WTC11 (cell line): ENCODE data around the gene FOXK1. TPM values are rescaled to one million over a fixed set of nuclear protein-coding genes. Genes with fewer than 3 reads are reported as not detected.

Experiments used
- ATAC-seq: fragments of 200-7000 bp; cut with Tn5 transposase; 2 replicates; pipeline ENCODE4 v1.10.0; 2021; ENCODE audit warnings: mild to moderate bottlenecking, moderate library complexity
- CTCF ChIA-PET: fragments of 300-600 bp; sonication (Branson Sonifier 250); formaldehyde crosslinking; loops from one replicate; lab custom pipeline; 2021; ENCODE audit warnings: antibody characterized with exemption; lab: Charles Lee
- POLR2A ChIA-PET: fragments of 350-600 bp; sonication (Branson Sonifier 250); formaldehyde crosslinking; loops from one replicate; lab custom pipeline; 2021; ENCODE audit warnings: antibody characterized with exemption; lab: Charles Lee
- DNase-seq: peaks from one replicate; pipeline ENCODE4 v3.0.0; 2021; ENCODE audit warnings: low spot score
- H3K27ac Mint-ChIP-seq: 2 replicates; pipeline ENCODE4 v1.8.0; 2021; ENCODE audit warnings: mixed read lengths
- H3K27me3 Mint-ChIP-seq: 2 replicates; pipeline ENCODE4 v1.8.0; 2021; ENCODE audit warnings: low read depth, mild to moderate bottlenecking, moderate library complexity, mixed read lengths
- H3K36me3 Mint-ChIP-seq: 2 replicates; pipeline ENCODE4 v1.8.0; 2021; ENCODE audit warnings: mixed read lengths
- H3K4me1 Mint-ChIP-seq: 2 replicates; pipeline ENCODE4 v1.8.0; 2022; ENCODE audit warnings: mixed read lengths
- H3K4me3 Mint-ChIP-seq: 2 replicates; pipeline ENCODE4 v1.8.0; 2021; ENCODE audit warnings: mild to moderate bottlenecking, moderate library complexity, mixed read lengths
- H3K9me3 Mint-ChIP-seq: 2 replicates; pipeline ENCODE4 v1.8.0; 2021; ENCODE audit warnings: mixed read lengths
- ARID4B ChIP-seq: sonication (generic); formaldehyde crosslinking; IDR thresholded peaks from 2 replicates; pipeline ENCODE4 v1.8.0; 2023; ENCODE audit warnings: missing genetic modification reagents, mild to moderate bottlenecking, borderline replicate concordance
- ATF1 ChIP-seq: sonication (generic); formaldehyde crosslinking; IDR thresholded peaks from 2 replicates; pipeline ENCODE4 v1.8.1; 2023; ENCODE audit warnings: mild to moderate bottlenecking, moderate library complexity, missing genetic modification reagents
- CREB1 ChIP-seq: sonication (generic); formaldehyde crosslinking; IDR thresholded peaks from 2 replicates; pipeline ENCODE4 v1.8.0; 2023; ENCODE audit warnings: mild to moderate bottlenecking, missing genetic modification reagents
- CREM ChIP-seq: sonication (generic); formaldehyde crosslinking; IDR thresholded peaks from 2 replicates; pipeline ENCODE4 v1.8.1; 2022; ENCODE audit warnings: mild to moderate bottlenecking, missing genetic modification reagents, moderate library complexity
- FOXP1 ChIP-seq: sonication (generic); formaldehyde crosslinking; IDR thresholded peaks from 2 replicates; pipeline ENCODE4 v1.8.0; 2022; ENCODE audit warnings: missing genetic modification reagents, mild to moderate bottlenecking, moderate library complexity, borderline replicate concordance
- IRF1 ChIP-seq: sonication (generic); formaldehyde crosslinking; IDR thresholded peaks from 2 replicates; pipeline ENCODE4 v1.8.0; 2023; ENCODE audit warnings: missing genetic modification reagents
- MAX ChIP-seq: sonication (generic); formaldehyde crosslinking; IDR thresholded peaks from 2 replicates; pipeline ENCODE4 v1.8.0; 2022; ENCODE audit warnings: mild to moderate bottlenecking, missing genetic modification reagents
- NR2C2 ChIP-seq: sonication (generic); formaldehyde crosslinking; IDR thresholded peaks from 2 replicates; pipeline ENCODE4 v1.8.0; 2022; ENCODE audit warnings: mild to moderate bottlenecking, missing genetic modification reagents
- RELA ChIP-seq: sonication (generic); formaldehyde crosslinking; IDR thresholded peaks from 2 replicates; pipeline ENCODE4 v1.8.1; 2022; ENCODE audit warnings: missing genetic modification reagents, mild to moderate bottlenecking, borderline replicate concordance
- TP53 ChIP-seq: sonication (generic); formaldehyde crosslinking; IDR thresholded peaks from 2 replicates; pipeline ENCODE4 v1.8.1; 2023; ENCODE audit warnings: mild to moderate bottlenecking, missing genetic modification reagents
- ZBTB21 ChIP-seq: sonication (generic); formaldehyde crosslinking; IDR thresholded peaks from 2 replicates; pipeline ENCODE4 v1.8.1; 2023; ENCODE audit warnings: mild to moderate bottlenecking, missing genetic modification reagents, borderline replicate concordance
- ZNF121 ChIP-seq: sonication (generic); formaldehyde crosslinking; IDR thresholded peaks from 2 replicates; pipeline ENCODE4 v1.8.0; 2023; ENCODE audit warnings: missing genetic modification reagents
- ZNF512 ChIP-seq: sonication (generic); formaldehyde crosslinking; IDR thresholded peaks from 2 replicates; pipeline ENCODE4 v1.8.1; 2022; ENCODE audit warnings: missing genetic modification reagents, borderline replicate concordance
- ZNF671 ChIP-seq: fragments of 250-450 bp; sonication (Bioruptor Pico); IDR thresholded peaks from 2 replicates; pipeline ENCODE4 v1.8.0; 2021; ENCODE audit warnings: mild to moderate bottlenecking
- total RNA-seq: library from RNA; stranded (reverse); gene quantifications from 3 replicates; pipeline ENCODE4 v1.2.3, GENCODE V29; 2021
- TF ChIP-seq, protein P1 (sequence below): sonication (generic); formaldehyde crosslinking; IDR thresholded peaks from 2 replicates; pipeline ENCODE4 v1.8.1; 2022; ENCODE audit warnings: mild to moderate bottlenecking, missing genetic modification reagents, moderate library complexity, borderline replicate concordance
- TF ChIP-seq, protein P2 (sequence below): fragments of 250-450 bp; sonication (Bioruptor Pico); IDR thresholded peaks from 2 replicates; pipeline ENCODE4 v1.8.0; 2021; ENCODE audit warnings: mild to moderate bottlenecking
- TF ChIP-seq, protein P3 (sequence below): fragments of 250-450 bp; sonication (Bioruptor Pico); IDR thresholded peaks from 2 replicates; pipeline ENCODE4 v1.9.0; 2021; ENCODE audit warnings: moderate library complexity, mild to moderate bottlenecking, inconsistent platforms, borderline replicate concordance

Gene FOXK1
- total RNA-seq, 1 experiment from 2014 or later = 21.9 TPM

DNA sequence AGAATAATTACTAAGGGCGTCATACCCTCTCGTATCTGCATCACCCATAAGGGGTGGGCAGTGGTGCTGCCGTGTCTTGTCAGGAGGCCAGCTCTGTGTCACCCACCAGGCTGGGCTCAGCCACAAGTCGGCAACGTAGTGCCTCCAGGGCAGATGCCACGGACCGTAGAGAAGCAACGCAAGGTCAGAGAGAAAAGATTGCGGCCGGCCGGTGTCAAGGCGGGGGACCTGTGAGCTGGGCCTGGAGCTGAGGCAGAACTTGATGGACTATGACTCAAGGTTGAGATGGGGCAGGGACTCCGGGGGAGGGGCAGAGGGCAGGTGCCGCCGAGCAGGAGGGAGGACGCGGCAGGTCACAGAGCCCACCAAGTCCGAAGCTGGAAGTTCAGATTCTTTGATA lies 29.5 kb downstream of the FOXK1 start (continued):
- no peak for TF ChIP-seq ZNF512 (CRISPR knock-in tag)
- no peak for TF ChIP-seq ATF1 (CRISPR knock-in tag)
- no peak for TF ChIP-seq MAX
- no peak for TF ChIP-seq ZNF121 (CRISPR knock-in tag)
- TF ChIP-seq TP53 (CRISPR knock-in tag) = no peak
- no peak for TF ChIP-seq ARID4B (CRISPR knock-in tag)
- TF ChIP-seq ZBTB21 (CRISPR knock-in tag) = no peak

DNA sequence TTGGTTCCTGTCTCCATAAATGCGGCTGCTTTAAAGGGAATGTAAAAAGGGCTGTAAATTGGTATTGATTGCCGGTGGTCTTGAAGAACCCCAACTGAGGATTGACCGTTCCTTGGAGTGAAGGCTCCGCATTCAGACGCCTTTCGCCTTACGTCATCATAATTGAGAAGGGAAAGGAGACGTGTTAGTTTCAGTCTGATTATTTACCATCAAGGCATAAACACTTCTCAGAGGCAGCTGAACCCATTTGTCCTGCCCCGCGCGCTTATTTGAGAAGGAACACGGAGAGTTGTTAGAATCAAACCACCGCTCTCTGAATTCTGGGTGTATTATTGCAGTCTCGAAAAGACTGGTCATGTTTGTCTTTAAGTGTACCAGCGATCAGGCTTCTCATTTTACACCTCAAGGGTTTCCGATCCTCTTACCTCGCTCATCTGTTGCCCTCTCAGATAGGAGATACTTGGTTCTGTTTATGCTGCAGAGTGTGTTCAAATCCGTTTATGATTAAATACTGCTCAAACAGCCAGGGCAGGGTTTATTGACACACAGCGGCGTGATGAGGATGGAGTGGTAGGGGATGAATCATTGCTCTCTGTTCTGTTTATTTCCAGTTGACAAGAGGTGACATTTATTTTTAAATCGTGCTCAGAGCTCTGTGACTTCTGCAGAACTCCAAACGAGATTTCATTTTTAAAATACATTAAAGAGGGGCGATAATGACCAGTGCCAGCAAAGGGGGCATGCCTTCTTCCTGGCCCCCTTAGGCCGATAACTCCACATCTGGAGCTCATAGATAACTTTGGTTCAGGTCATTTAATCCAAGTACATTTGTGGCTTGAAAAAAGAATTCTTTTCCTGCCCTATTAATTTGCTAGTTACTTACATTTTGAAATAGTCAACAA lies 30.4 kb downstream of the FOXK1 start:
- no peak for TF ChIP-seq FOXP1 (CRISPR knock-in tag)
- TF ChIP-seq, all 79 proteins: peak for 0
- Mint-ChIP-seq H3K27me3 (peaks cover 91% of the 10 kb centered on the region), H3K4me1 (peaks cover 25% of the 10 kb centered on the region), H3K9me3 (peaks cover 11% of the 10 kb centered on the region), H3K36me3 (peaks cover 24% of the 10 kb centered on the region), H3K4me3 (no peak overlapping the region), H3K27ac (no peak overlapping the region)
- ATAC-seq (no peak), DNase-seq (no peak)
- ChIA-PET POLR2A (no interaction called here), CTCF (no interaction called here)

DNA sequence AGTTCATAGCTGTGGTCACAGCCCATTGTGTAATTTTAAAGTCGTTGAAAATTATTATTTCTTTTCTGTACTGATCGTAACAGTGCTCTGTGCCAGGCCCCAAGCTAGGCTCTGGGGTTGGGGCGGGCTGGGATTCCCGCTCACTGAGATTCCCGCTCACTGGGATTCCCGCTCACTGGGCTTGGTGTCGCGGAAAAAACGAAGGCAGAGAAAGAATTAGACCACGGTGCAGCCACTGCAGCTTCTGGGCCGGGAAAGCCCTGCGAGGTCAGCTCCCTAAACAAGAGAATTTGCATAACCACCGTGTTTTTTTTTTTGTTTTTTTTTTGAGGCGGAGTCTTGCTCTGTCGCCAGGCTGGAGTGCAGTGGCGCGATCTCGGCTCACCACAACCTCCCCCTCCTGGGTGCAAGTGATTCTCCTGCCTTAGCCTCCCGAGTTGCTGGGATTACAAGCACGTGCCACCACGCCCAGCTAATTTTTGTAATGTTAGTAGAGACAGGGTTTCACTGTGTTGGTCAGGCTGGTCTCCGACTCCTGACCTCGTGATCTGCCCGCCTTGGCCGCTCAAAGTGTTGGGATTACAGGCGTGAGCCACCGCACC lies 31.2 kb downstream of the FOXK1 start:
- TF ChIP-seq CREB1 (no peak), RELA (no peak)
- peaks cover 84% of the 10 kb centered on the region for H3K27me3 Mint-ChIP-seq
- H3K36me3 Mint-ChIP-seq = peaks cover 30% of the 10 kb centered on the region
- POLR2A ChIA-PET = no interaction called here
- ATAC-seq (peak; percentile 20; the same call in 1 of the 2 replicates), DNase-seq (no peak)
- H3K9me3 Mint-ChIP-seq = peaks cover 11% of the 10 kb centered on the region
- no peak overlapping the region for H3K4me3 Mint-ChIP-seq
- no peak overlapping the region for H3K27ac Mint-ChIP-seq
- CTCF ChIA-PET = no interaction called here
- peaks cover 17% of the 10 kb centered on the region for H3K4me1 Mint-ChIP-seq

DNA sequence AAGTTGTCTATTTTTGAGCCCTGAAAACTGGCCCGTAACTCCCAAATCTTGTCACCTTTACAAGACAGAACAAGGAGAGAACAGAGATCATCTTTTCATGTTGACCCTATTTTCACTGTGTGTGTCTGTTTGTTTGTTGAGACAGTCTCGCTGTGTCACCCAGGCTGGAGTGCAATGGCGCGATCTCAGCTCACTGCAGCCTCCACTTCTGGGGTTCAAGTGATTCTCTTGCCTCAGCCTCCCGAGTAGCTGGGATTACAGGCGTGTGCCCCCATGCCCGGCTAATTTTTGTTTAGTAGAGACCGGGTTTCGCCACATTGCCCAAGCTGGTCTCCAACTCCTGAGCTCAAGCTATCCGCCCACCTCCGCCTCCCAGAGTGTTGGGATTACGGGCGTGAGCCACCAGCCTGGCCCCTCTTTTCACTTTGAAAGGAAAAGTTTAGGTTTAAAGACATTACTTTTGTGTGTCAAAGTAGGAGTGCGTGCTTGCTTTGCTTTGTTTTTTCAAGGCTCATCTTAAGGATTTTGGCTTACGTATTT lies 32.1 kb downstream of the FOXK1 start:
- H3K27ac Mint-ChIP-seq = no peak overlapping the region
- no peak overlapping the region for H3K4me3 Mint-ChIP-seq
- H3K36me3 Mint-ChIP-seq = peaks cover 30% of the 10 kb centered on the region
- ChIA-PET POLR2A (no interaction called here), CTCF (no interaction called here)
- DNase-seq = no peak
- peaks cover 9% of the 10 kb centered on the region for H3K4me1 Mint-ChIP-seq
- H3K27me3 Mint-ChIP-seq = peaks cover 74% of the 10 kb centered on the region
- peaks cover 11% of the 10 kb centered on the region for H3K9me3 Mint-ChIP-seq
- ATAC-seq = no peak
- TF ChIP-seq CREM = no peak
- TF ChIP-seq NR2C2 (CRISPR knock-in tag) = no peak
- no peak for TF ChIP-seq ZNF671 (CRISPR knock-in tag)
- TF ChIP-seq, protein P1, sequence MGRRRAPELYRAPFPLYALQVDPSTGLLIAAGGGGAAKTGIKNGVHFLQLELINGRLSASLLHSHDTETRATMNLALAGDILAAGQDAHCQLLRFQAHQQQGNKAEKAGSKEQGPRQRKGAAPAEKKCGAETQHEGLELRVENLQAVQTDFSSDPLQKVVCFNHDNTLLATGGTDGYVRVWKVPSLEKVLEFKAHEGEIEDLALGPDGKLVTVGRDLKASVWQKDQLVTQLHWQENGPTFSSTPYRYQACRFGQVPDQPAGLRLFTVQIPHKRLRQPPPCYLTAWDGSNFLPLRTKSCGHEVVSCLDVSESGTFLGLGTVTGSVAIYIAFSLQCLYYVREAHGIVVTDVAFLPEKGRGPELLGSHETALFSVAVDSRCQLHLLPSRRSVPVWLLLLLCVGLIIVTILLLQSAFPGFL (CRISPR knock-in tag) = no peak
- TF ChIP-seq MAX = no peak
- TF ChIP-seq, protein P2, sequence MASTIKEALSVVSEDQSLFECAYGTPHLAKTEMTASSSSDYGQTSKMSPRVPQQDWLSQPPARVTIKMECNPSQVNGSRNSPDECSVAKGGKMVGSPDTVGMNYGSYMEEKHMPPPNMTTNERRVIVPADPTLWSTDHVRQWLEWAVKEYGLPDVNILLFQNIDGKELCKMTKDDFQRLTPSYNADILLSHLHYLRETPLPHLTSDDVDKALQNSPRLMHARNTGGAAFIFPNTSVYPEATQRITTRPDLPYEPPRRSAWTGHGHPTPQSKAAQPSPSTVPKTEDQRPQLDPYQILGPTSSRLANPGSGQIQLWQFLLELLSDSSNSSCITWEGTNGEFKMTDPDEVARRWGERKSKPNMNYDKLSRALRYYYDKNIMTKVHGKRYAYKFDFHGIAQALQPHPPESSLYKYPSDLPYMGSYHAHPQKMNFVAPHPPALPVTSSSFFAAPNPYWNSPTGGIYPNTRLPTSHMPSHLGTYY (CRISPR knock-in tag) = no peak
- no peak for TF ChIP-seq IRF1
- TF ChIP-seq, protein P3, sequence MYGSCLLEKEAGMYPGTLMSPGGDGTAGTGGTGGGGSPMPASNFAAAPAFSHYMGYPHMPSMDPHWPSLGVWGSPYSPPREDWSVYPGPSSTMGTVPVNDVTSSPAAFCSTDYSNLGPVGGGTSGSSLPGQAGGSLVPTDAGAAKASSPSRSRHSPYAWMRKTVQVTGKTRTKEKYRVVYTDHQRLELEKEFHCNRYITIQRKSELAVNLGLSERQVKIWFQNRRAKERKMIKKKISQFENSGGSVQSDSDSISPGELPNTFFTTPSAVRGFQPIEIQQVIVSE = no peak
- TF ChIP-seq ATF1 (CRISPR knock-in tag) = no peak
